Chondrocyte (in vitro differentiated cells): ENCODE data around the gene KIAA1217. TPM values are rescaled to one million over a fixed set of nuclear protein-coding genes. Genes with fewer than 3 reads are reported as not detected.
A peak's percentile ranks its signal among the peaks of the same experiment; 100 is the strongest.

Experiments used
- DNase-seq: peaks from one replicate; pipeline ENCODE4 v3.0.0; 2021; ENCODE audit warnings: mixed read lengths, low spot score
- H3K27ac Mint-ChIP-seq: one replicate; pipeline ENCODE4 v1.8.0; 2021; ENCODE audit warnings: mild to moderate bottlenecking, moderate library complexity, mixed read lengths; ENCODE audit not compliant: unreplicated experiment
- H3K27me3 Mint-ChIP-seq: 2 replicates; pipeline ENCODE4 v1.8.0; 2021; ENCODE audit warnings: low read depth, mixed read lengths
- H3K36me3 Mint-ChIP-seq: 2 replicates; pipeline ENCODE4 v1.8.0; 2021; ENCODE audit warnings: low read depth, mixed read lengths
- H3K4me1 Mint-ChIP-seq: 2 replicates; pipeline ENCODE4 v1.8.0; 2021; ENCODE audit warnings: low read depth, mild to moderate bottlenecking, mixed read lengths
- H3K4me3 Mint-ChIP-seq: one replicate; pipeline ENCODE4 v1.8.0; 2021; ENCODE audit warnings: mild to moderate bottlenecking, moderate library complexity, mixed read lengths; ENCODE audit not compliant: unreplicated experiment
- H3K9me3 Mint-ChIP-seq: 2 replicates; pipeline ENCODE4 v1.8.0; 2021; ENCODE audit warnings: low read depth, mixed read lengths
- total RNA-seq: library from RNA; stranded (reverse); gene quantifications from 3 replicates; pipeline ENCODE4 v1.2.1, GENCODE V29; 2021
- TF ChIP-seq, protein P1 (sequence below): fragments of 200-600 bp; sonication (generic); IDR thresholded peaks from 2 replicates; pipeline ENCODE4 v1.5.0; 2021; ENCODE audit warnings: antibody characterized with exemption, mild to moderate bottlenecking, moderate library complexity

The KIAA1217 gene
- total RNA-seq, 1 donor from 2014 or later = 13.2 TPM

DNA sequence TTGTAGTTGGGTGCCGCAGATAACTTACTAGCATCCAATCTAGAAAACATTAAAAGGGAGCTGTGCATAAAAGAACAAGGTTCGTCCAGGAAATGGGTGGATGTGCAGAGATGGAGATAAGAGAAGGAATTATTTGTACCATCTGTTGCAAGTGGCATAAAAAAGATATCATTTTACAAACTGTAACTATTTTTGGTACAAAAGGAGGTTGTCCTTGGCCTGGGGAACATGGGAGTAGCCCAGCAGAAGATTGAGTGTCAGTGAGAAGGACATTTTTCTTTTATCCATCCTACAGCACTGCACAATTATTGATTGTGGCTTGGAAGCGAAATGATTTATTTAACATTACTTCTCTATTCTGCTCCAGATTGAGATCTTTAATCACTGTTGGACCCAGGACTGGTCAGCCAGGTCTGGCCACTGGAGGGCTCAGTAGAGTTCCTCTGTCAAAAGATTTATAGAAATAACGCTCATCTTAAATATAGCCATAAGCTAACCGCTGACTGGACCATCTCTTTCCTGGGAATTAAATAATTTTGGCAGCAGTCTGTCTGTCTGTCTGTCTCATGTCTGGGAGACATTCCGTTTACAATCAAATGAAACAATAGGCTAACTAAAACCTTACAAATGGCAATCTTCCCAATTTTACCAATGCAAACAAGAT, 254.1 kb downstream of the KIAA1217 start:
- H3K36me3 Mint-ChIP-seq = no peaks in the 10 kb centered on the region
- TF ChIP-seq, protein P1, sequence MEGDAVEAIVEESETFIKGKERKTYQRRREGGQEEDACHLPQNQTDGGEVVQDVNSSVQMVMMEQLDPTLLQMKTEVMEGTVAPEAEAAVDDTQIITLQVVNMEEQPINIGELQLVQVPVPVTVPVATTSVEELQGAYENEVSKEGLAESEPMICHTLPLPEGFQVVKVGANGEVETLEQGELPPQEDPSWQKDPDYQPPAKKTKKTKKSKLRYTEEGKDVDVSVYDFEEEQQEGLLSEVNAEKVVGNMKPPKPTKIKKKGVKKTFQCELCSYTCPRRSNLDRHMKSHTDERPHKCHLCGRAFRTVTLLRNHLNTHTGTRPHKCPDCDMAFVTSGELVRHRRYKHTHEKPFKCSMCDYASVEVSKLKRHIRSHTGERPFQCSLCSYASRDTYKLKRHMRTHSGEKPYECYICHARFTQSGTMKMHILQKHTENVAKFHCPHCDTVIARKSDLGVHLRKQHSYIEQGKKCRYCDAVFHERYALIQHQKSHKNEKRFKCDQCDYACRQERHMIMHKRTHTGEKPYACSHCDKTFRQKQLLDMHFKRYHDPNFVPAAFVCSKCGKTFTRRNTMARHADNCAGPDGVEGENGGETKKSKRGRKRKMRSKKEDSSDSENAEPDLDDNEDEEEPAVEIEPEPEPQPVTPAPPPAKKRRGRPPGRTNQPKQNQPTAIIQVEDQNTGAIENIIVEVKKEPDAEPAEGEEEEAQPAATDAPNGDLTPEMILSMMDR = peak; percentile 50

DNA sequence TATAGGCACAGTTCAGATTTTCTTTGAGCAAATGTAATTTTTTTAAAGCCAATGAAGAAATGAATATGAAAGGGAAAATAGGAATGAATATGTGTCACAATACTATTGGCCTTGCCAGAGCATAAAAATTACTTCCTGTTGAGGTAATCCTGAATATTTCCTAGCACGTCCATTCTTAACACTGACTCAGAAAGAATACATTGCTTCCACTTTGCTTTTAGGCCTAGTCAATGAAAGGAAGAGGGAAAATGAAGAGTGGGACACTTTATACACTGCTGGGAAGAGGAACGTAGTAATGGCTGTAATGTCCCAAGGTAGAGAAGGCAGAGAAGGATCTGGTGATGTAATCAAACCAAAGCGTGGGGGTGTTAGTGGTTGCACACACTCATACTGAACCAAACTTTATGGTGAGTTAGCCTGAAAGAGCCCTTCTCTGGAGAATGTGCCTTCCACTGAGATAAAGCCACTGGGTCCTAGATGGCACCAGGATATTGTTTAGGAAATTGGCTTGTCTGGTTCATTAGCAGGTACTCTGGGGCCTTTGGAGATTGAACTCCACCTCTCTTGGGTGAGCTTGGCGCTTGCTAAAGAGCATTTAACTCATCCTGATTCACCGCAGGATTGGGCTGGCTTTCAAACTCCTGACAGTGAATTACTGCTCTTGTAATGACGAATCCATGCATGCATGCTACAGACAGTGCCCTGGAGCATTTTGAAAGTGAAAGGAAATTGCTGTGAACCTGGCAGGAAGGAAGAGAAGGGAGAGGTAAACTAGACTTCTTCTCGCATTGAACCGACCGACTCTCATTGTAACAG, 254.9 kb downstream of the KIAA1217 start:
- H3K4me1 Mint-ChIP-seq = peaks cover 49% of the 10 kb centered on the region
- no peaks in the 10 kb centered on the region for H3K27me3 Mint-ChIP-seq
- TF ChIP-seq, protein P1 = no peak
- no peaks in the 10 kb centered on the region for H3K36me3 Mint-ChIP-seq
- H3K9me3 Mint-ChIP-seq = no peaks in the 10 kb centered on the region
- peak overlapping the region; percentile 77 for H3K27ac Mint-ChIP-seq
- H3K4me3 Mint-ChIP-seq = no peak overlapping the region
- DNase-seq = no peak

More for the DNA sequence above, 254.1 kb downstream of the KIAA1217 start:
- Mint-ChIP-seq H3K27me3 (no peaks in the 10 kb centered on the region), H3K4me3 (no peak overlapping the region), H3K9me3 (no peaks in the 10 kb centered on the region), H3K27ac (peak overlapping the region; percentile 77), H3K4me1 (peaks cover 55% of the 10 kb centered on the region)
- DNase-seq = no peak

DNA sequence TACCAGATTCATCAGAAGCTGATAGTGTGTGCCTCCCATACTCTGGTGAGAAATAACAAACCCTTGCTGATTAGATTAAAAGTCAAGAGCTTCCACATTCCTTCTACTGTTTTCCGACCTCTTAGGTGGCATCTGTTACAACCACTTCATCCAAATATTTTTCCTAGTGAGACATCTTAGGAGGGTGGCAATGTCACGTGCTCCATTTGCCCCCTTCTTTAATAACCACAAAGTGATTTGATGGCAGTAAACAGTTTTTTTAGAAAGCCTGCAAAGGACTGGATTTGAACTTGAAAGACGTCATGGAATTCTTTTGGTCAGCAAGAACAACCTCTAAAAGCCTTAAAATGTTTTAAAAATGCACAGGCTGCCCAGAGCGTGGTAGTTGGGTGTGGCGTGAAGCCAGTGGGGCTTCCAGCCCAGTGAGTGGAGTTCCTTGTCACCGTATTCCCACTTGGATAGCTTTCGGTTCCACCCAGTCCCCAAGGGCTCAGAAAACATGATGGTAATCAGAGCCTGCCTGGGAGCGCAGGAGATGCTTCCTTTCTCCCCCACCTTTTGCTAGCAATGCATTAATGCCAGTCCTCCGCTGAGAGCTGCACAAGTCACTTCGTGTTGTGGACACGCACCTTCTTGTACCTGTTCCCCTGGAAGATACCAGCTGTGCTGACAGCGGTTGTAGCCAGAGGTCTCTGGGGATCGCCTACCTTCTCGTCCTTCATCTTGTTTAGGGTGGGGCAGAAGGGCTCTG, 256.4 kb downstream of the KIAA1217 start:
- Mint-ChIP-seq H3K9me3 (no peaks in the 10 kb centered on the region), H3K27ac (peak overlapping the region; percentile 77), H3K4me1 (peaks cover 49% of the 10 kb centered on the region)

DNA sequence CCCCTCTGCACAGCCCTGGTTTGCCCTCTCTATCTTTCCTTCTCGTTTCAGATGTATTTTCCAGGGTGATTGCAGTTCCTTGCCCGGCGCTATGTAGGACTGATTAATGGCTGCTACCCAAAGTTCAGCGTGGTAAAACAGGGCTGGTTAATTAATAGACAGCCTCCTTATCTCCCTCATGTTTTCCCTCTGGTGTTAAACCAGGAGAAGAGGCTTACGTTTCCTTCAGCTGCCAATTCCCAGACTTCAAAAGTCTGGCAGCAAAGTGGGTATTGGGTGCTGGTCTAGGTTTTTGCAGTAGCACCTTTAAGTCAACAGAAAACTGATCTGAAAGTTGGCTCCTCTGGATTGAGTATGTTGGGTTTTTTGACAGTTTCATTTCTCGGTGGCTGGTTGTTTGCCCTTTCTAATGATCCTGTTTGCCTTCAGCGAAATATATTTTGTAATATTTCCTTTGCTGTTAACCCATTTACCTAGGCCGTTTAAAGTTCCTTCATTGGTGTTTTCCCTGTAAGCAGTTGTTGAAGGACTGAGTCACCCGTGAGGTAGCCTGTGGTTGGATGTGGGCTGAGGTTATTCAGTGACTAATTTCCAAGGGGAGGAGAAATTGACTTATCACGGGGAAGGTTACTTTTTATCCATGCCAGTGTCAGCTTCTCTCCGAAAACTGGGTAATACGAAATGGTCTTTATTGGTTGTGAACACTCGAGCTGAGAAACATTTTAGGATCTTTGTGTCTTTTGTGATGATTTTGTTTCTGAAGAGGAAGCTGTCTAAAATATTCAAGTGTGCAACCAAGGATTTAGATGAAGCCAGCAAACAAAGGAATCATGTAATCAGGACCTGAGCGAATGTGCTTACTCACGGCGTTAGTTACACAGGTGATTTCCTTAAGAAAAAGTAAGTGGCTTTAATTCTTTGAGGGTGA, 257.2 kb downstream of the KIAA1217 start:
- H3K36me3 Mint-ChIP-seq = peaks cover 2% of the 10 kb centered on the region
- TF ChIP-seq, protein P1 = no peak
- H3K27ac Mint-ChIP-seq = peak overlapping the region; percentile 77
- H3K4me1 Mint-ChIP-seq = peaks cover 49% of the 10 kb centered on the region
- no peaks in the 10 kb centered on the region for H3K9me3 Mint-ChIP-seq
- DNase-seq = no peak
- peak overlapping the region; percentile 49 for H3K4me3 Mint-ChIP-seq
- H3K27me3 Mint-ChIP-seq = no peaks in the 10 kb centered on the region

More for the DNA sequence above, 256.4 kb downstream of the KIAA1217 start:
- Mint-ChIP-seq H3K27me3 (no peaks in the 10 kb centered on the region), H3K36me3 (peaks cover under 1% of the 10 kb centered on the region), H3K4me3 (no peak overlapping the region)
- DNase-seq = no peak
- TF ChIP-seq, protein P1 = no peak
